Progenitor cell of endocrine pancreas (in vitro differentiated cells): ENCODE results near the gene TRIM50. TPM values are rescaled to one million over a fixed set of nuclear protein-coding genes. Genes with fewer than 3 reads are reported as not detected.
"Not testable (repeated sequence)": the region's sequence is repeated elsewhere in the genome, so short reads cannot be mapped to it uniquely, and the experiment has no call there.

Source experiments
- DNase-seq: peaks from one replicate; pipeline ENCODE4 v3.0.0; 2021; ENCODE audit warnings: low spot score; ENCODE audit not compliant: unreplicated experiment
- H3K27ac Mint-ChIP-seq: 2 replicates; pipeline ENCODE4 v1.8.0; 2021; ENCODE audit warnings: mild to moderate bottlenecking, moderate library complexity, mixed read lengths
- H3K27me3 Mint-ChIP-seq: 2 replicates; pipeline ENCODE4 v1.8.0; 2021; ENCODE audit warnings: mixed read lengths
- H3K36me3 Mint-ChIP-seq: 2 replicates; pipeline ENCODE4 v1.8.0; 2022; ENCODE audit warnings: mixed read lengths; ENCODE audit not compliant: insufficient read depth
- H3K4me1 Mint-ChIP-seq: 2 replicates; pipeline ENCODE4 v1.8.0; 2021; ENCODE audit warnings: low read depth, mixed read lengths
- H3K4me3 Mint-ChIP-seq: 2 replicates; pipeline ENCODE4 v1.8.0; 2021; ENCODE audit warnings: low read depth, mild to moderate bottlenecking, moderate library complexity, mixed read lengths
- H3K9me3 Mint-ChIP-seq: 2 replicates; pipeline ENCODE4 v1.8.0; 2021; ENCODE audit warnings: low read depth, mixed read lengths
- total RNA-seq: library from RNA; stranded (reverse); gene quantifications from 2 replicates; pipeline ENCODE4 v1.2.1, GENCODE V29; 2021
- TF ChIP-seq, protein P1 (sequence below): fragments of 200-600 bp; sonication (generic); IDR thresholded peaks from one replicate; pipeline ENCODE4 v1.5.0; 2021; ENCODE audit warnings: antibody characterized with exemption, mild to moderate bottlenecking; ENCODE audit not compliant: unreplicated experiment

The TRIM50 gene
- total RNA-seq, 1 donor from 2014 or later, result 10.9 TPM

DNA sequence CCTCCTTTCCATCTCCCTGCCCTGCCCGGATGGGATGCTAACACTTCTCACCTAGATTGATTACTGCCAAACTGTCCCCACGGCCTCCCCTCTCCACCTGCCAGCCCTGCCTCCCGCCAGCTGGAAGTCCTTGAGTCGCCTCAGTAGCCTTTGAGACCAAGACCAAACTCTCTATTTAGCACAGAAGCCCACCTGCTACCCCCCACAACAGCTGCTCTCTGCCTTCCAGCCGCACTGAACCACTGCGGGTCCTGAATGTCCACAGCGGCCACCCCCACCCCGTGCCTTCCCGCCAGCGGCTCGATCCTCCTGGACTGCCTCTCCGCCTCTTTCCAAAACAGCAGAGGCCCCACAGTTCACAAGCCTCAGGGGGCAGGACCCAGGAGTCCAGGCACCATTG, 39.1 kb upstream of the TRIM50 start:
- Mint-ChIP-seq H3K4me1 (no peaks in the 10 kb centered on the region), H3K4me3 (no peak overlapping the region), H3K36me3 (no peaks in the 10 kb centered on the region), H3K27me3 (peaks cover 6% of the 10 kb centered on the region), H3K27ac (peak overlapping the region; percentile 63), H3K9me3 (no peaks in the 10 kb centered on the region)
- no peak for DNase-seq
- TF ChIP-seq, protein P1, sequence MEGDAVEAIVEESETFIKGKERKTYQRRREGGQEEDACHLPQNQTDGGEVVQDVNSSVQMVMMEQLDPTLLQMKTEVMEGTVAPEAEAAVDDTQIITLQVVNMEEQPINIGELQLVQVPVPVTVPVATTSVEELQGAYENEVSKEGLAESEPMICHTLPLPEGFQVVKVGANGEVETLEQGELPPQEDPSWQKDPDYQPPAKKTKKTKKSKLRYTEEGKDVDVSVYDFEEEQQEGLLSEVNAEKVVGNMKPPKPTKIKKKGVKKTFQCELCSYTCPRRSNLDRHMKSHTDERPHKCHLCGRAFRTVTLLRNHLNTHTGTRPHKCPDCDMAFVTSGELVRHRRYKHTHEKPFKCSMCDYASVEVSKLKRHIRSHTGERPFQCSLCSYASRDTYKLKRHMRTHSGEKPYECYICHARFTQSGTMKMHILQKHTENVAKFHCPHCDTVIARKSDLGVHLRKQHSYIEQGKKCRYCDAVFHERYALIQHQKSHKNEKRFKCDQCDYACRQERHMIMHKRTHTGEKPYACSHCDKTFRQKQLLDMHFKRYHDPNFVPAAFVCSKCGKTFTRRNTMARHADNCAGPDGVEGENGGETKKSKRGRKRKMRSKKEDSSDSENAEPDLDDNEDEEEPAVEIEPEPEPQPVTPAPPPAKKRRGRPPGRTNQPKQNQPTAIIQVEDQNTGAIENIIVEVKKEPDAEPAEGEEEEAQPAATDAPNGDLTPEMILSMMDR, result no peak

DNA sequence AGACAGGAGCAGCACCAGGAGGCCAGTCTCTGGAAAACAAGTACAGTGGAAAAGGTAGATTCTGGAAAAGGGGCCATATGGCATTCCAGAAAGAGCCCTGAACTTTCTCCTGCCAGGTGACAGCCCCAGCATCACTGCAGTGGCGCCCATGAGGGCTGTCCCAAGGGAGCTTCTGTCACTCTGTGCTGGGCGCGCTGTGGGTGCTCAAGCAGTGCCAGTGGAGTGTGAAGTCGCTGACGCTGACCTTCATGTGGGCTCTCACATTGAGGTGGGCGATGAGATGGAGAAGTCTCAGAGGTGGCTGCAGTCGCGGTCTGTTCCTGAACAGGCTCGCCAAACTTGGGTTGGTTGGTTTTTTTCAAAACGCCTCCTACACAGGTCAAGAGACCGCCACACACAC, 38.2 kb upstream of the TRIM50 start:
- no peak for DNase-seq
- Mint-ChIP-seq H3K4me1 (no peaks in the 10 kb centered on the region), H3K9me3 (no peaks in the 10 kb centered on the region), H3K4me3 (no peak overlapping the region), H3K36me3 (no peaks in the 10 kb centered on the region), H3K27me3 (peaks cover 6% of the 10 kb centered on the region), H3K27ac (no peak overlapping the region)
- TF ChIP-seq, protein P1, result no peak

DNA sequence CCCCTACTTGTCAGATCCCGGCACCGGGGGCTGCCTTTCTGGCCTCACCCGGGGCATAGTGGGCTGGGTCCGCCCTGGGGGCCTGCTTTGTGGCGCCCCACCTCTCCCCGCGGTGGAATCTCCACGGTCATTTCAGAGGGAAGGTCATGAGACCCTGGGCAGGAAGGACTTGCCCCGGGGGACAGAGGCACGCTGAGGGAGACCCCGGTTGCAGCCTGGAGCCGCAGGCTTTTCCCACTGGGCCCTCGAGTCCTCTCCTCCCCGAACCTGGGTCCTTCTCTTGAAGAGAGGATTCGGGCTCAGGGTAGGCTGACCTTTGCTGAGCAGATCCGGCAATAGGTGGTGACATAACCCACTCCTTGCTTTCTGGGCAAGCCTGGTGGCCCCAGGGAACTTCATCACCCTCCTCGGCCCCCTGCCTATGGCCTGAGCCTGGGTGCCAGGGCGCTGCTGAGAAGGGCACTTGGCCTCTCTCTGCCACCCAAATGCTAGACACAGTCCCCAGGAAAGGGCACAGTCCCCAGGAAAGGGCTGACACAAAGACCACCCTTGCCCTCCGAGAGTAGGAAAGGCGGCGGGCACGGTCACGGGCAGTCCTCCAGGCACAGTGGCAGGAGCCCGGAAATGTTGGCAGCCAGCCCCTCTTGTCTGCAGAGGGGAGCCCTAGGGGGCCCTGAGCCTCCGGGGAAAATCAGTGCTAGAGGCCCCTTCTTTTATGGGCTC, 36.3 kb upstream of the TRIM50 start:
- DNase-seq, result no peak
- TF ChIP-seq, protein P1, result no peak
- H3K36me3 Mint-ChIP-seq, result no peaks in the 10 kb centered on the region
- H3K9me3 Mint-ChIP-seq, result peaks cover 3% of the 10 kb centered on the region
- H3K27me3 Mint-ChIP-seq, result peaks cover 3% of the 10 kb centered on the region
- H3K4me1 Mint-ChIP-seq, result peaks cover 3% of the 10 kb centered on the region
- no peak overlapping the region for H3K4me3 Mint-ChIP-seq
- no peak overlapping the region for H3K27ac Mint-ChIP-seq

DNA sequence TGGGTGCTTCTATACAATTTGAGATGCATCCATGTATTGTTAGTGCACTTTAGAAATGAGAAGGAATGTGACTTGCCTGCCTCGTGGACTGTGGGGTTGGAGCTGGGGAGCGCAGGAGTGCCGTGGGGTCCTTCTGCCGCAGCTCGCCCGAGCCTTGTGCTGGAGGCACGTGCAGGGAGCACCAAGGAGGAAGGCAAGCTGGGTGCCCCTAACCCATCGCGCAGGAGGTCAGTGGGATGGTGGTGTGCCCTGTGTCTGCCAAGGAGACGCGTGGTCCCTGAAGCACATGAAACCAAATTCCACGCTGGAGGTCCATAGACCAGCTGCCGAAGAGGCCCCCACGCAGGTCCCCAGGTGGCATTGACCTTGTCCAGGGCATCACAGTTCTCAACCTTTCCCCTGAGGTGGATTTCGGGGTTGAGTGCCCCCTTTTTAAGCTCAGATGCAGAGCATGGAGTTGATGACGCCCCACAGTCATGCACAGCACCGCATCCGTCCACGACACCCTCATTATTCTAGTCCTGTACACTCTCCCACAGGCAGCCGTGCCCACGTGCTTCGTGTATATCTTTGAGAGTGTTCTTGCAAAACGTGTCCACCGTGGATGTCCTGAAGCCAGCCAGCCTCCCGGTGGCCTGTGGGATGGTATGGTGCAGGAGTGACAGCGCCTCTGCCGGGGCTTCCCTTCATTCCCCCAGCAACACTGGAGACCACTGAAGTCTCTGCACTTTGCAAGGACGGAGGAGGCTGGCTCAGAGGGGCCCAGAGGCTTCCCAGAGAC, 35.5 kb upstream of the TRIM50 start:
- Mint-ChIP-seq H3K9me3 (peaks cover 3% of the 10 kb centered on the region), H3K4me1 (peaks cover 6% of the 10 kb centered on the region), H3K4me3 (no peak overlapping the region), H3K27ac (no peak overlapping the region), H3K36me3 (no peaks in the 10 kb centered on the region), H3K27me3 (peaks cover 3% of the 10 kb centered on the region)
- DNase-seq, result no peak
- TF ChIP-seq, protein P1, result no peak

DNA sequence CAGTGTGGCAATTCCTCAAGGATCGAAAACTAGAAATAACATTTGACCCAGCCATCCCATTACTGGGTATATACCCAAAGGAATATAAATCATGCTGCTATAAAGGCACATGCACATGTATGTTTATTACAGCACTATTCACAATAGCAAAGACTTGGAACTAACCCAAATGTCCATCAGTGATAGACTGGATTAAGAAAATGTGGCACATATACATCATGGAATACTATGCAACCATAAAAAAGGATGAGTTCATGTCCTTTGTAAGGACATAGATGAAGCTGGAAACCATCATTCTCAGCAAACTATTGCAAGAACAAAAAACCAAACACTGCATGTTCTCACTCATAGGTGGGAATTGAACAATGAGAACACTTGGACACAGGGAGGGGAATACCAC, 32.7 kb upstream of the TRIM50 start:
- peaks cover 15% of the 10 kb centered on the region for H3K4me1 Mint-ChIP-seq
- not testable (repeated sequence) for DNase-seq, H3K36me3 Mint-ChIP-seq, H3K9me3 Mint-ChIP-seq, H3K4me3 Mint-ChIP-seq, H3K27me3 Mint-ChIP-seq, H3K27ac Mint-ChIP-seq
